GM19035 (cell line): ENCODE results near the gene RNF222.
A peak's percentile ranks its signal among the peaks of the same experiment; 100 is the strongest.
"Not testable (repeated sequence)": the region's sequence is repeated elsewhere in the genome, so short reads cannot be mapped to it uniquely, and the experiment has no call there.

ENCODE experiments used
- ATAC-seq: cut with Tn5 transposase; IDR thresholded peaks from one replicate; pipeline ENCODE4 v1.9.1; 2021; ENCODE audit not compliant: unreplicated experiment

The RNF222 gene

GRCh38 chr17:8412089-8412488, 14.5 kb upstream of the RNF222 start:
- ATAC-seq: no peak

- no peak for ATAC-seq
These were observed 13.2 kb upstream of the RNF222 start for GRCh38 chr17:8410883-8411238.

- no peak for ATAC-seq
These were observed 12.6 kb upstream of the RNF222 start for GRCh38 chr17:8409966-8410882.

- no peak for ATAC-seq
These were observed 10.7 kb upstream of the RNF222 start for GRCh38 chr17:8408371-8408770.

GRCh38 chr17:8406174-8406573, 8.5 kb upstream of the RNF222 start:
- no peak for ATAC-seq

- ATAC-seq: no peak
These were observed 7.9 kb upstream of the RNF222 start for GRCh38 chr17:8405499-8406016.

GRCh38 chr17:8402921-8403536, 5.4 kb upstream of the RNF222 start:
- no peak for ATAC-seq

GRCh38 chr17:8401107-8401506, 3.5 kb upstream of the RNF222 start:
- no peak for ATAC-seq

GRCh38 chr17:8398980-8399379, 1.4 kb upstream of the RNF222 start:
- ATAC-seq: no peak

GRCh38 chr17:8394497-8394896, 3.1 kb downstream of the RNF222 start:
- ATAC-seq: not testable (repeated sequence)

GRCh38 chr17:8393470-8394231, 4.0 kb downstream of the RNF222 start:
- ATAC-seq: no peak

- ATAC-seq: no peak
These were observed 4.8 kb downstream of the RNF222 start for GRCh38 chr17:8392674-8393469.

GRCh38 chr17:8392274-8392673, 5.4 kb downstream of the RNF222 start:
- ATAC-seq: no peak

- no peak for ATAC-seq
These were observed 5.9 kb downstream of the RNF222 start for GRCh38 chr17:8391711-8392110.

GRCh38 chr17:8387914-8388651, 9.5 kb downstream of the RNF222 start:
- no peak for ATAC-seq

- ATAC-seq: no peak
These were observed 10.8 kb downstream of the RNF222 start for GRCh38 chr17:8386841-8387240.

- no peak for ATAC-seq
These were observed 12.7 kb downstream of the RNF222 start for GRCh38 chr17:8384801-8385378.

- ATAC-seq: peak; percentile 90
These were observed 14.3 kb downstream of the RNF222 start, which contains the start of gene RPL26 for GRCh38 chr17:8383143-8383822. RPL26 (minus strand) TSS chr17:8383193; CDS start chr17:8382310, 883 bp downstream.

GRCh38 chr17:8382880-8383142, 14.8 kb downstream of the RNF222 start:
- ATAC-seq: peak; percentile 2
